Brain microvascular endothelial cell (primary cell): ENCODE measurements around the gene FOXK1.
A peak's percentile ranks its signal among the peaks of the same experiment; 100 is the strongest.

Source experiments
- DNase-seq: peaks from one replicate; pipeline ENCODE4 v3.0.0-alpha.2; 2020
- H3K27ac ChIP-seq: fragments of 250-450 bp; sonication (Bioruptor Pico); 2 replicates; pipeline ENCODE4 v1.5.1; 2020; ENCODE audit warnings: mild to moderate bottlenecking, moderate library complexity
- H3K27me3 ChIP-seq: fragments of 250-450 bp; sonication (Bioruptor Pico); replicated peaks from 2 replicates; pipeline ENCODE4 v1.5.1; 2020; ENCODE audit warnings: mild to moderate bottlenecking
- H3K36me3 ChIP-seq: fragments of 250-450 bp; sonication (Bioruptor Pico); replicated peaks from 2 replicates; pipeline ENCODE4 v1.5.1; 2020; ENCODE audit warnings: mild to moderate bottlenecking
- H3K4me3 ChIP-seq: 2 replicates; pipeline ENCODE4 v1.5.1; 2011; ENCODE audit warnings: low read depth, mild to moderate bottlenecking, control low read depth, low read length, moderate library complexity
- CTCF ChIP-seq: IDR thresholded peaks from 2 replicates; pipeline ENCODE4 v1.5.1; 2011; ENCODE audit warnings: low read depth, mild to moderate bottlenecking, moderate library complexity, low read length, control low read depth, inconsistent platforms; ENCODE audit errors: missing control alignments
- in situ Hi-C: cut with HindIII; loops from 2 replicates; pipeline ENCODE4 v1.10.0; 2017; ENCODE audit warnings: low sequenced_read_pairs, low pct_ligation_motif_present

The FOXK1 gene

GRCh38 chr7:4742852-4743251, 60.8 kb downstream of the FOXK1 start:
- peaks cover 20% of the 10 kb centered on the region for H3K36me3 ChIP-seq
- DNase-seq, result no peak
- H3K27ac ChIP-seq, result no peak overlapping the region
- H3K27me3 ChIP-seq, result no peaks in the 10 kb centered on the region
- in situ Hi-C loops, result no loop called here
- no peak overlapping the region for H3K4me3 ChIP-seq
- TF ChIP-seq CTCF, result no peak

- H3K4me3 ChIP-seq, result peak overlapping the region; percentile 9
- TF ChIP-seq CTCF, result peak; percentile 2
- H3K36me3 ChIP-seq, result peaks cover 20% of the 10 kb centered on the region
These were observed 62.5 kb downstream of the FOXK1 start for GRCh38 chr7:4744391-4745264.

GRCh38 chr7:4745265-4745919, 63.3 kb downstream of the FOXK1 start:
- Histone ChIP-seq H3K27ac (peak overlapping the region; percentile 99), H3K36me3 (peaks cover 20% of the 10 kb centered on the region), H3K27me3 (no peaks in the 10 kb centered on the region), H3K4me3 (peak overlapping the region; percentile 30)
- no peak for DNase-seq
- TF ChIP-seq CTCF, result no peak
- in situ Hi-C loops, result no loop called here

More at GRCh38 chr7:4744391-4745264, 62.5 kb downstream of the FOXK1 start:
- in situ Hi-C loops, result no loop called here
- Histone ChIP-seq H3K27me3 (no peaks in the 10 kb centered on the region), H3K27ac (peak overlapping the region; percentile 99)
- peak; percentile 99 for DNase-seq

- TF ChIP-seq CTCF, result no peak
- H3K27me3 ChIP-seq, result no peaks in the 10 kb centered on the region
- in situ Hi-C loops, result no loop called here
- peak overlapping the region; percentile 99 for H3K27ac ChIP-seq
- peak; percentile 76 for DNase-seq
- H3K36me3 ChIP-seq, result peaks cover 20% of the 10 kb centered on the region
- H3K4me3 ChIP-seq, result peak overlapping the region; percentile 30
These were observed 64.2 kb downstream of the FOXK1 start for GRCh38 chr7:4745971-4746919.

DNA sequence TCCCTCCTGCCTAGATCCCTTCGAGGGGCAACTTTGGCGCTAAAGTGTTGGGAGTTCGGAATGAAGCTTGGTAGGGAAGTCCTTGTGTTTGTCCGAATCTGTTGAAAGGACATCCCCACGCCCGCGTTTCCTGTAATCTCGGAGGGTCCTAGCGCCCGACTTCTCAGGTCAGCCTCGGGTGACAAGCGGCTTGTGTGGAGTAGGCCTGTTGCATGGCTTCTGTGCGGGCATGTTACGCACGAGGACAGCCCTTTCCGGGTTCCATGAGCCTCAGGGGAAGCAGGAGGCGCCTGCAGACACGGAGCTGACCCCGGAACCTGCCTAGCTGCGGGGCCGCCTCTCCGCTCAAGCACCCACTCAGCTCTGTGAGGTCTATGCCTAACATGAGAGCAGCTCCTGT, 64.9 kb downstream of the FOXK1 start:
- Histone ChIP-seq H3K4me3 (no peak overlapping the region), H3K27me3 (no peaks in the 10 kb centered on the region), H3K36me3 (peaks cover 20% of the 10 kb centered on the region), H3K27ac (peak overlapping the region; percentile 99)
- in situ Hi-C loops, result no loop called here
- no peak for DNase-seq
- no peak for TF ChIP-seq CTCF
